ENCODE measurements around the gene CDC27.
"Not testable (repeated sequence)": the region's sequence is repeated elsewhere in the genome, so short reads cannot be mapped to it uniquely, and the experiment has no call there.

Gene CDC27

DNA sequence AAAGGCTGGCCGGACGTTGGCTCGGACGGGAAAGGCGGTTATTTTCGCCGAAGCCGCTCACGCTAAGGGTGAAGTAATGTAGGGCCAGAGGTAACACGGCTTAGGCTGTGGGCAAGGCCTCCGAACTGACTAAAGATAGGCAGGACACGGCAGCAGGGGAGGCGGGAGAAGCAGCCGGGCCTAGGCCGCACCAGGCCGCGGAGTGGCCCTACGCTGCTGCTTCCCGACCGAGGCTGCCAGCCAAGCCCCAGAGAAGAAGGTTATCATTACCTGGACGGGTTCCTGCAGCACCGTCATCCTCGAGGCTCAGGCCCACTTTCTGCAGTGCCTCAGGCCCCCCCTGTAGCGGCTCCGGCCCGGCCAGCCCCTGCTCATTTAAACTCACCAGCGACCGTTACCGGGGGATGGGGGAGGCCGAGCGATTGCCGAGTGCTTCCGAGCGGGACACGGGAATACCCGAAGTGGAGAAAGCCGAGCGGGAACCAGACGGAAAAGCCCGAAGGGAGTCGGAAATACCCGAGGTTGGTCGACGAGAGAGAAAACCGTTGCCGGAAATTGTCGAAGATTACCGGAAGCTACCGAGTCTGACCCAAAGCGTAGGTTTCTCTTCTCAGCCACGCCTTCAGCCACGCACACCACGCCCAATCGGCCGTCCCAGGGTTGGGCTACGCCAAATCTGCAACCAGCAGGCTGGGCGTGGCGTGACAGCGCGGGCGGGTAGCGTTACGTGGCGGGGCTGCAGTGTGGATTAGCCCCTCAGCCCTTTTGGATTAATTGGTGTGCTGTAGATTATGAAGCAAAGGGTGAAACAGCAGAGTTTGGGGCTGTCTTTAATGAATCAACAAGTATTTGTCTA lies at the start of gene CDC27:
Gene CDC27, minus strand, starts transcription at position 420 of the 856 bp plus-strand sequence. Its CDS starts 123 bp downstream, at position 297.
- peak; percentile 88 for DNase-seq

- DNase-seq = no peak
These were observed 49.4 kb upstream of the CDC27 start for GRCh38 chr17:47238321-47239010.

GRCh38 chr17:47237841-47238240 lies 48.7 kb upstream of the CDC27 start:
- no peak for DNase-seq

DNA sequence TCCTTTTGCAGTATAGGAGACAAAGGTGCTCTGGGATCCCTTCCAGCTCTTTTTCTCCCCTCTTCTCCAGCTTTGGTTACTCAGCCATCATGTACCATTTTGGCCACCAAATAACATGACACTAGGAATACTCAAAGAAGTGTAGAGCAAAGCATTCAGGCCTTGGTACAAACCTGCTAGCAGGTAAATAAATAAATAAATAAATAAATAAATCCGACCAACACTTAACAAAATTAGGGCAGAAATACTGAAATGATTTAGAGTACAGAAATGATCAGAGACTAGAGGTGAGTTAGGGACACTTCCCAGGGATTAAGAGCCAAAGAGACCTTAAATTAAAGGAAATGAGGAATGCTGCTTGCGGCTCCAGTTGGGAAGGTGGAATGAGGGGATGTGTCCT lies 46.8 kb upstream of the CDC27 start:
- no peak for DNase-seq

GRCh38 chr17:47235506-47235905 lies 46.4 kb upstream of the CDC27 start:
- DNase-seq = no peak

GRCh38 chr17:47232465-47232864 lies 43.4 kb upstream of the CDC27 start:
- no peak for DNase-seq

DNA sequence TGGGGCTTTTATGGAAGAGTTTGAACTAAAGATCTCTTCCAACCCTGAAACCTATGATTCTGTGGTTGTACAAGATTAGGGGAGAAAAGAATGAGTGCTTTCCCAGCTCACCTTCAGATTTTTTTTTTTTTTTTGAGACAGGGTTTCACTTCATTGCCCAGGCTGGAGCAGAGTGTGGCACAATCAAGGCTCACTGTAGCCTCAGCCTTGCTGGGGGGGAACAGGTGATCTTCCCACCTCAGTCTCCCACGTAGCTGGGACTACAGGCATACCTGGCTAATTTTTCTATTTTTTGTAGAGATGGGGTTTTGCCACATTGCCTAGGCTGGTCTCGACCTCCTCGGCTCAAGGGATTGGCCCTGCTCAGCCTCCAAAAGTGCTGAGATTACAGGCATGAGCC lies 42.8 kb upstream of the CDC27 start:
- no peak for DNase-seq

DNA sequence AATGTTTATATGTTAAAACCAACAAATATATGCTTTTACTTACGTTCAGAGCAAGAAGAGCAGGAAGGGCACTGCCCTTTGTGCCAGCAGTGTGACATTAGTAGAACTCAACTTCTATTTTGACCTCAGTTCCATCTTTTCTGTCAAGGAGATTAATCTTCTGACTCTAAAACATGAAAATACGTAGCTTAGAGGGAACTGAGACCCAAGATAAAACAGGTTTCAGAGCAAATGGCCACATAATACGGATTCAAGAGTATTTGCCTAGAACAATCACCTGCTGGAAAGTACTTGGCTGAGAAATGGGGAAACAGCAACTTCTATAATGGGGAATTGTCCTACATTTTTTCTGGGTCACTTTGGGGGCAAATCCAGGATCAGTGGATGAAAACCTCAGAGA lies 42.2 kb upstream of the CDC27 start:
- DNase-seq = no peak

DNA sequence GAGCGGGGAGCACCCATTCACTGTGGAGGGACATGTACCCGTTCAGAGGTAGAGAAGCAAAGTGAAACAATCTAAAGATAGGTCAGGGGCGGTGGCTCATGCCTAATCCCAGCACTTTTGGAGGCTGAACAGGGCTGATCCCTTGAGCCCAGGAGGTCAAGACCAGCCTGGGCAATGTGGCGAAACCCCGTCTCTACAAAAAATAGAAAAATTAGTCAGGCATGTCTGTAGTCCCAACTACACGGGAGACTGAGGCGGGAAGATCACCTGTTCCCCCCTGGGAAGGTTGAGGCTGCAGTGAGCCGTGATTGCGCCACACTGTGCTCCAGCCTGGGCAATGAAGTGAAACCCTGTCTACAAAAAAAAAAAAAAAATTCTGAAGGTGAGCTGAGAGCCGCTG lies 41.8 kb upstream of the CDC27 start:
- no peak for DNase-seq

GRCh38 chr17:47229535-47230443 lies 40.7 kb upstream of the CDC27 start:
- peak; percentile 78 for DNase-seq

GRCh38 chr17:47227862-47228261 lies 38.8 kb upstream of the CDC27 start:
- no peak for DNase-seq

DNA sequence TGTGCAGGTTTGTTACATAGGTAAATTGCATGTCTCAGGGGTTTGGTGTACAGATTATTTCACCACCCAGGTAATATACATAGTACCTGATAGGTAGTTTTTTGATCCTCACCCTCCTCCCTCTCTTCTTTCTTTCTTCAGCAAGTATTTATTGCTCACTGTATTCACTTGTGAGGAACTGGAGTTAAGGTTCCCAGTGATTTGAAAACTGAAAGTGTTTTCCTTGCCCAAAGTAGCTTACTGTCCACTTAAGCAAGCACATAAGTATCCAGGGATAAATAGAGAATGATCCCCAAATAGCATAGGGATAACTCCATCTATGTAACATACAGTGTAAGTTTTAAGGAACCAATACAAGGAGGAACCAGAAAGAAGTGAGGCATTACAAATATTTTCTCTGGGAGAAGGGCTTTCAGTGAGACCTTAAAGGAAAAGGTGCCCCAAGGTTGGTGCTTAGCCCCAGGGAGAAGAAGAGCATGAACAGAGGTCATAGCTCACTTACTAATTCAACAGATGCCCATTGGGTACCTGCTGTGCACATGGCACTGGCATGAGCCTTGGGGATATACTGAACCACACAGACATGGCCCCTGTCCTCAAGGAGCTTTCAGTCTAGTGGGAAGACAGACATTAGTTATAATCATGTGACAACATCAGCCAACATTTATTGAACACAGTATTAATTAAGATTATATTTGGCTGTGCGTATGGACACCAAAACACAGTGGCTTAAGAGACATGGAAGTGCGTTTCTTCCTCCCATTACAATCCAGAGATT lies 37.0 kb upstream of the CDC27 start:
- no peak for DNase-seq

- DNase-seq = peak; percentile 58
These were observed 36.4 kb upstream of the CDC27 start for GRCh38 chr17:47225436-47225858.

GRCh38 chr17:47224966-47225365 lies 35.9 kb upstream of the CDC27 start:
- DNase-seq = no peak

DNA sequence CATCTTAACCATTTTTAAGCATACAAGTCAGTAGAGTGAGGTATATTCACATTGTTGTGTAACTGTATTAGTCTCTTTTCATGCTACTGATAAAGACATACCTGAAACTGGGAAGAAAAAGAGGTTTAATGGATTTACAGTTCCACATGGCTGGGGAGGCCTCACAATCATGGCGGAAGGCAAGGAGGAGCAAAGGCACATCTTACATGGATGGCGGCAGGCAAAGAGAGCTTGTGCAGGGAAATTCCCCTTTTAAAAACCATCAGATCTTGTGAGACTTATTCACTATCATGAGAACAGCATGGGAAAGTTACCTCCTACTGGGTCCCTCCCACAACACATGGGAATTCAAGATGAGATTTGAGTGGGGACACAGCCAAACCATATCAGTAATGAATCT lies 35.0 kb upstream of the CDC27 start:
- not testable (repeated sequence) for DNase-seq

DNA sequence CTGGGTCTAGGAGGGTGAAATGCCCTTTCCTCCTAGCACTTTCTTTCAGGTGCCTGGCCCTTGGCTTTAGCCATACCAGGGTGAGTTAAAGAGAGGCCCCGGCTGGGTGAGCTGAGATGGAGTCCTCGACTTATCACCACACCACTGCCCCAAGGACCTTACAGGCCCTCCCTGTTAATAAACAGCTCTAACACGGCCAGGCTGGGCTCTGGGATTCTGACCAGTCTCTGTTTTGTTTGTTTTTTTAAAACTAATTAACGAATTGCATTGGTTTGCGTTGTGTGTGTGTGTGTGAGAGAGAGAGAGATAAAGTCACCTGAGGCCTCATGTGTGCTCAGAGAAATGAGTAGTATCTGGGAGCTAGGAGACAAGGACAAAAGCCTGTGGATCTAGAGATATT lies 34.4 kb upstream of the CDC27 start:
- DNase-seq = no peak

DNA sequence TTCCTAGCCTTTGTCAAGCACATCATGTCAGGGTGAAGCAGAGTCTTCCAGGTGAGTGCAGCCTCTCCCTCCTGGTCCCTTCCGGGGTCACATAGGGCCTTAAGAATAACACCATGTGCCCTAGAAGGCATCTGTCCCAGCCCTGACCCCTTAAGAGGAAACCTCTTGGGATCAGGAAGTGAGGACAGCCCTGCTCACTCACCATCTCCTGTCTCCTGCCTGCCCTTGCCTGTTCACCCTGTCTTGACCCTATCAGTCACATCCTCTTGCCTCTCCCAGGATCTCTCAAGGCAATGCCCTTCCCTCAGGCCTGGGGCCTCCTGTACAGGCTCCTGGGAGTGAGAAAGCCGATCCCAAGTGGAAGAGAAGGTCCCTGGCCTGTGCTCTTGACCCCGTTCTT lies 33.9 kb upstream of the CDC27 start:
- no peak for DNase-seq

DNA sequence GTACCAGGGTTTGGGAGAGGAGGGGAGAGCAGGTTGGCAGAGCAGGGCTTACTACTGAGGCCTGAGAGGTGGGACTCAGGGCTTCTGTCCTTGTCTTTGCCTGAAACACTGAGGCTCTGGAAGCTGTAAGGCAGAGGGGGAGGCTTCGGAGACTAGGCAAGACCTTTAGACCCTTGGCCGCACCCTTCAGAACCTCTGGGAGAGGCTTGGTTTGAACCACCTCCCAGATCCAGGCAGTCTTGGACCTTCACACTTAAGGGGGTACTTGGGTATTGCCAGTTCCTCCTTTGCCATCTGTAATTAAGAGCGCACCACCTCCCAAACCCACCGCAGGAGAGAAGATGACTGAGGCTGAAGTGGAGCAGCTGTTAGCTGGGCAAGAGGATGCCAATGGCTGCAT lies 33.0 kb upstream of the CDC27 start:
- no peak for DNase-seq

DNA sequence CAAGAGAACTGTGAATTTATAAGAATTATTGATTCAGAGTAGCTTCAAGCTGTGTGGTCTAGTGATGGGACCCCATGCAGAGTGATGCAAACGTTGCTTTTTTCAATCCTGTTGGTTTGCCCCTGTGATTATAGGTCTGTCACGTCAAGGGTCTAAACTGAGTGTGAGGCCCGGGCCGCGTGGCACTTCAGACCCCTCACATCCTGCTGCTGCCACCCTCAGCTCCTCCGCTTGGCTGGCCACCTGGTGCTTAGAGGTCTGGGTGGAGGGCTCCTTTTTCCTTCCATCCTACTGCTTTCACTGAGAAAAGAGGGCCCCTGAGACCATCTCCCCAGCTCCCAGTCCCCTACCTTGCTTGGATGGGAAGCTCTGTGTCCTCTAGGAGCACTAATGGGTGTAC lies 32.1 kb upstream of the CDC27 start:
- DNase-seq = no peak

DNA sequence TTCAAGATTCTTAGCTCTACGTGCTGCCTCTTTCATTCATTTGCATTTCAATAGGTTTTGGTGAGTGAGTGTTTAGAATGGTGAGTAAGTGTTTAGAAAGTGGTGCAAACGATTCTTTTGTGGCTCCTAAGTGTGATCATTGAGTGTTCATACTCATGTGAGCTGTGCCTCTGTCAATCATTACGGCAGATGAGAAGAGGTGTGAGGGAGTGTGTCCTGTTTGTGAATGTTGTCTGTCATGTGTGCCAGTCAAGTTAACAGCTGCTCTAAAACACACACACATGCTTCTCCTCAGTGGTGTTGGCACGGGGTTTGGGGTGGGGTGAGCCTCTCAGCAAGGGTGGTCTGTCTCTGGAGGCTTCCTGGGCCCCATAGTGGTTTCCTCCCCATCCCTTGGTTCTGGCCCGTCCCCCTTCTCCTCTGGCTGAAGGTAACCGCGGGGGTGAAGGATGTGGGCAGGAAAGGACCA lies 31.5 kb upstream of the CDC27 start:
- DNase-seq = no peak

GRCh38 chr17:47219621-47220475 lies 30.8 kb upstream of the CDC27 start:
- DNase-seq = no peak

All from NCI-H226 (cell line).